ENCODE data around the gene SUSD1. TPM values are rescaled to one million over a fixed set of nuclear protein-coding genes. Genes with fewer than 3 reads are reported as not detected.

SUSD1 gene
- total RNA-seq, 2 experiments from 2014 or later, result 3.8 to 5.2 TPM

DNA sequence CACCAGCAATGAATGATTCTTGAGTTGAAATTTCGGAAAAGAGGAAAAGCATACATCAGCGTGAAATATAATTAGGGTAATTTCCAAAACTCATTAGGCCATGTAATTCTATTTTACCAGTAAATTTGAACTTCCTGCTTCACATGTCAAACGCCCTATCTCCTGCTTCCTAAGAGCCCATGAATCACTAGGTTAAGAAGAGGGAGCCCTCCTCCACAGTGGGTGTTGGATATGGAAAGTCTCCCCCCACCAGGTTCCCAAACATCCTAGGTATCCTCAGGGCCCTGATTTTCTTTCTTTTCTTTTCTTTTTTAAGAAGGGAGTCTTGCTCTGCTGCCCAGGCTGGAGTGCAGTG, 115.2 kb downstream of the SUSD1 start:
- Mint-ChIP-seq H3K27ac (no peak overlapping the region), H3K9me3 (no peaks in the 10 kb centered on the region), H3K36me3 (peaks cover 15% of the 10 kb centered on the region), H3K4me1 (peaks cover 20% of the 10 kb centered on the region), H3K4me3 (no peak overlapping the region), H3K27me3 (no peaks in the 10 kb centered on the region)
- no peak for DNase-seq

DNA sequence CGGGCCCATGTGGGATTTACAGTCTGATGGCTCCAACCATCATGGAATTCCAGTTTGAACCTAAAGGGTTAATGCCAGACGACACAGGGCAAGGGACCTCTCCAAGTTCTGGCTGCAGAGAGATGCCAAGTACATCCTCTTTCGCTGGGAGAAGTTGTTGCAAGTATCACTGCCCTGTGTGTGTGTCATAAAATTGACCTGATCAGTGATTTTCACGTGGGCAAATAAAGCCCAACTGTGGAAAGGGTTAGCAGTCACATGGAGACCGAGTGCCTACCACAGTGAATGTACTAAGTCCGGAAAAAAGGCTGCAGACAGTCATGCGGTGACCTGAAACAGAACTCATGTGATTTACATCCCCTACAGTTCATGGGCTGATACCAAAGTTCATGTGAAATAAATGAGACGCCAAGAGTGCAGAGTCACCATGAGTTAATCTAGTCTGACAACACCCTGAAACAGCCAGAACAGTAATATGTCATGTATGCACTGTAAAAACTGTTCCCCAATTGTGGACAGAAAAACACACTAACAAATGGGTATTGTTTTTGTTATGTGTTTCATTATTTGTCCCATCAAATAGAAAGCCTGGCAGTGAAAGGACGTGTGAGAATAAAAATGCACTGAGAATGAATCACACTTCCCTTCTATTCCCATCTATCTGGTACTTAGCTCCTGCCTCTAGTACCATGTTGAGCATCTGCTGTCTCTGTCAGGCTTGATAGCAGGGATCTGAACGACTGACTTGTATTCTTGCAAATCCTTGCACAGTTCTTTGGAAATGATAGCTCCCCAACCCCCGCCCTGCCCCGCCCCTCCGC, 115.7 kb downstream of the SUSD1 start:
- no peak overlapping the region for H3K4me3 Mint-ChIP-seq
- H3K9me3 Mint-ChIP-seq, result no peaks in the 10 kb centered on the region
- no peak for DNase-seq
- H3K4me1 Mint-ChIP-seq, result peaks cover 20% of the 10 kb centered on the region
- no peaks in the 10 kb centered on the region for H3K27me3 Mint-ChIP-seq
- no peak overlapping the region for H3K27ac Mint-ChIP-seq
- H3K36me3 Mint-ChIP-seq, result peaks cover 15% of the 10 kb centered on the region

DNA sequence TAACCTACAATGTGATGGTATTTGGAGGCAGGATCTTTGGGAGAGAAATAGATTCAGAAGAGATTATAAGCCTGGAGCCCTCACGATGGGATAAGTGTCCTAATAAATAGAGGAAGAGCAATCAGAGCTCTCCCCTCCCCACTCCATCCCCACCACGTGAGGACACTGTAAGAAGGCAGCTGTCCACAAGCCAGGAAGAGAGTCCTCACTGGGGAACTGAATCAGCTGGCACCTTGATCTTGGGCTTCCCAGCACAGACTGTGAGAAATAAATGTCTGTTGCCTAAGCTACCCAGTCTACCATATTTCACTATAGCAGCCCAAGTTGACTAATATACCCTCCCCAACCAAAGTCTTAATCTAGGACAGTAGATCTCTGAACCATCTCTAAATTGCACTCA, 118.1 kb downstream of the SUSD1 start:
- no peaks in the 10 kb centered on the region for H3K27me3 Mint-ChIP-seq
- no peak overlapping the region for H3K4me3 Mint-ChIP-seq
- no peak for DNase-seq
- H3K4me1 Mint-ChIP-seq, result peaks cover 19% of the 10 kb centered on the region
- no peaks in the 10 kb centered on the region for H3K9me3 Mint-ChIP-seq
- H3K36me3 Mint-ChIP-seq, result peaks cover 13% of the 10 kb centered on the region
- H3K27ac Mint-ChIP-seq, result no peak overlapping the region

DNA sequence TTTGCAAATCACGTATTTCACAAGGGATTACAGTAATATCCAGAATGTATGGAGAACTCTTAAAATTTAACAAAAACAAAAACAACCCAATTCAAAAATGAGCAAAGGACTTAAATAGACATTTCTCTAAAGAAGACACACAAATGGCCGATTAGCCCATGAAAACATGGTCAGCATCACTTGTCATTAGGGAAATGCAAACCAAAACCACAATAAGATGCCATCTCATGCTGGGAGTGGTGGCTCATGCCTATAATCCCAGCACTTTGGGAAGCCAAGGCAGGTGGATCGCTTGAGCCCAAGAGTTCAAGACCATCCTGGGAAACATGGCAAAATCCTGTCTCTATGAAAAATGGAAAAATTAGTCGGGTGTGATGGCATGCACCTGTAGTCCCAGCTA, 120.2 kb downstream of the SUSD1 start:
- H3K27ac Mint-ChIP-seq, result no peak overlapping the region
- no peaks in the 10 kb centered on the region for H3K9me3 Mint-ChIP-seq
- H3K36me3 Mint-ChIP-seq, result peaks cover 9% of the 10 kb centered on the region
- H3K4me3 Mint-ChIP-seq, result no peak overlapping the region
- H3K4me1 Mint-ChIP-seq, result peaks cover 4% of the 10 kb centered on the region
- no peaks in the 10 kb centered on the region for H3K27me3 Mint-ChIP-seq
- DNase-seq, result no peak

DNA sequence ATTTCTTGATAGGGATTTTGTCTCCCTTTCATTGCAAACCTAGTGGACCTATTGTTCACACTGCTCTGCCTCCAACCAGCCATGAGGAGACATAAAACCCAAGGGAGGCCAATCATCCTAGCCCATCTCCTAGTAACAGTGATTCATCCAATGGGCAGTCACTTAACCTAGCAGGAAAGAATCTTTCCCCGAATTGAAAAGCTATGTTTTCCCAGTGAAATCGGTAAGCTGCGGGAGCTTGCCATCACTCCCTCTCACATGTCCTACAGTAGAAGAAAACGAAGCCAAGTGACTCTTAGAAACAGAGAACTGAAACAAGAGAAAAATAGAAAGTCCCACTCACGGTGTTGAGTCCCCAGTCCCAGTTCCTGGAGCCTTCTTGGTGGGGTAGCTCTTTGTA, 123.3 kb downstream of the SUSD1 start:
- no peak for DNase-seq
- Mint-ChIP-seq H3K4me1 (peaks cover 12% of the 10 kb centered on the region), H3K27me3 (no peaks in the 10 kb centered on the region), H3K4me3 (no peak overlapping the region), H3K36me3 (peaks cover 14% of the 10 kb centered on the region), H3K27ac (no peak overlapping the region), H3K9me3 (peaks cover 9% of the 10 kb centered on the region)

DNA sequence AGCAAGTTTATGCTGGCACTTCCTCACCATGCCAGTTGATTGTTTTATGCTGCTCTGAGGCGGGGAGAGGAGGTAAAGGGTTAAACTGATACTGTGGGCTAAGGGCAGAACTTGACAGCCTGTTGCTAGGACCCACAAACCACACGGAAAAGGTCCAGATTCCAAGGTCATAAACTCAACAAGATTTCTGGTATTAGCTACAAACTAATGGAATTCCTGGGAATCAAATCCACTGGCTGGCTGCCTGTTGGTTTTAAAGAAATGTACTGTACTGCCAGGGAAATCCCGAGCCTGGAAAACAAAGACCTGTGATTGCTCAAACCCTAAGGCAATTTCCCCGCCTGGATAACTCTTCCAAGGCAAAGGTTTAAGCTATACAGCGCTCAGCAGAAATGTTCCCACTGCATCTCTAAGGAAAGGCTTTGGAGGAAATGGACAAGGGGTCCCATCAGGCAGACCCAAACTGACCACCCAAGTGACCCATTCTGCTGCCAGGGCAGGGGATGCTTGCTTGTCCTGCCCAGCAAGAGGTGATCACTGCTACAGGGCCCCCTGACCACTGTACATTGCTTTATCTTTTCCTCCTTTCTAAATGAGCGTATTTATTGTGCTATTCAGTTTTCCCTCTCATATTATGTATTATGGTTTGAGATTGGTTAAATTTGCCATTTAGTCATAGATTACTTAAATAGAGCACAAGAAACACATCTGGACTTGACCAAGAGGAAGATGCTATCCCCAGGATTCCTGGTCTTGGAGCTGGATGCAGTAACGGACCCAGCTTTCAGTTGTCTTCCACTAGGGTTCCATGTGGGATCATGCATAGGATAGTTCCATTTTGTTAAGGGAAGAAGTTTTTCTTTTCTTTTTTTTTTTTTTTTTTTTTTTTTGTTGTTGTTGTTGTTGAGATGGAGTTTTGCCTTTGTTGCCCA, 124.3 kb downstream of the SUSD1 start:
- Mint-ChIP-seq H3K27me3 (no peaks in the 10 kb centered on the region), H3K4me1 (peaks cover 10% of the 10 kb centered on the region), H3K4me3 (no peak overlapping the region), H3K9me3 (peaks cover 9% of the 10 kb centered on the region), H3K36me3 (peaks cover 14% of the 10 kb centered on the region), H3K27ac (no peak overlapping the region)
- DNase-seq, result no peak

DNA sequence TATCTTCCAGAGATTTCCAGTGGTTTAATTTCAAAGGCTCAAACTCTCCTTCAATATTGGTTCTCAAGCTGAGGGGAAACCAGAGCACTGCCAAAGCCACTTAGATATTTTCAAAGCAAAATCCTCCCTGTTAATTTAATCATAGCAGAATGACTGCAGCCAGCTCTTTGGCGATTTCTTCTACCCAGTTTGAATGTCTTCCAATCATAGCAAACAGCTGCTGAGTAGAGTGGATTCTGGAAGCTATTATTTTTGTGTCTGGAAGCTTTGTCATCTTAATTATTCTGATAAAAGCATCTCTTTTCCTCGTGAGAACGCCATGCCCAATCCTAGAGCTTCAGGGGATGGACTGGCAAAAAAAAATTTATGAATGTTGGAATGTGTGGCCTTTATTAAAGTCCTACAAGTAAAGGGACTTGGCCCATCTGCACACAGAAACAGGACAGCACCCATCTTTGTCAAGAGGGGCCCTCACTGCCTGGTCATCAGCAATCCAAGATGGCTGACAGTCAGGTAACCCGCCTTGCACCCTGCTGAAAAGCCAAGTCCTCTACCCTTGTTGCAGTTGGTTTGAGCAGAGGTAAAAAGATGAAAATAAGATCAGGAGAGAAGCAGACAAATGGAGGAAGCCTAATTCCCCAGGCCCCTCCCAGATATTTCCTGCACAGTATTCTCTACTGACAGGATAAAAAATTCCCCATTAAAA, 125.1 kb downstream of the SUSD1 start:
- peaks cover 14% of the 10 kb centered on the region for H3K36me3 Mint-ChIP-seq
- H3K4me1 Mint-ChIP-seq, result peaks cover 8% of the 10 kb centered on the region
- H3K9me3 Mint-ChIP-seq, result peaks cover 9% of the 10 kb centered on the region
- no peak overlapping the region for H3K27ac Mint-ChIP-seq
- no peaks in the 10 kb centered on the region for H3K27me3 Mint-ChIP-seq
- DNase-seq, result no peak
- no peak overlapping the region for H3K4me3 Mint-ChIP-seq

DNA sequence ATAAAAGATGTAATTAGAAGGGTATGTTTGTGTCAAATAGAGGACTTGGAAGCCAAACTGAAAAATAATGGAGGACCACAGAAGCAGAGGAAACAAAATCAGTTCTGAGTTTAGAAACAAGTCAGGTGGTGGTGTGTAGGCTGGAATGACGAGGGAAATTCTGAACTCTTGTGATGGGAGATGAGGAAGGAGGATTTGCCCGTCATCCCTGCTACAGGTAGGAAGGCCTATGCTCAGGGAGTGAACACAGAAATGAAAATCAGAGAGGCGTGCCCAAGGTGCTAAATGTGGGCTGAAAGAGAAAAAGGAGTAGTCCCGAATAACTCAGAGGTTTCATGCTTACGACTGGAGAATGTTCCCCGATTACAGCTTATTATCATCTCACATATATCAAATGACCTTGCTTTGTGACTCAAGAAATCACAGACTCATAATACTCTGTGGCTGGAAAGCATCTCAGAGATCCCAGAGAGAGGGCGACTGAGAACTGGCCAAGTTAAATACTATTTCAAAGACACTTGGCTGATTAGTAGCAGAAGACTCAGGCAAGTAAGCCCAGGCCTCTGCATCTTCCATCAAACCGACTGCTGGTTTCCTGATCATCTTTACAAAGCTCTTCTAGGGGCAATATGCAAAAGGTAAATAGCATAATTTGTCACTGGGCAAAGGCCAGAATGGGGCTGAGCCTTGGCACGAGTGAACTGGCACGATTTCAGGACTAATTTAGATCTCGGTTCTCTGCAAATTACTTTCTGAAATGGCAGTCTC, 126.0 kb downstream of the SUSD1 start:
- H3K4me3 Mint-ChIP-seq, result no peak overlapping the region
- no peak for DNase-seq
- no peak overlapping the region for H3K27ac Mint-ChIP-seq
- H3K4me1 Mint-ChIP-seq, result peaks cover 8% of the 10 kb centered on the region
- no peaks in the 10 kb centered on the region for H3K27me3 Mint-ChIP-seq
- H3K9me3 Mint-ChIP-seq, result peaks cover 9% of the 10 kb centered on the region
- H3K36me3 Mint-ChIP-seq, result peaks cover 14% of the 10 kb centered on the region

DNA sequence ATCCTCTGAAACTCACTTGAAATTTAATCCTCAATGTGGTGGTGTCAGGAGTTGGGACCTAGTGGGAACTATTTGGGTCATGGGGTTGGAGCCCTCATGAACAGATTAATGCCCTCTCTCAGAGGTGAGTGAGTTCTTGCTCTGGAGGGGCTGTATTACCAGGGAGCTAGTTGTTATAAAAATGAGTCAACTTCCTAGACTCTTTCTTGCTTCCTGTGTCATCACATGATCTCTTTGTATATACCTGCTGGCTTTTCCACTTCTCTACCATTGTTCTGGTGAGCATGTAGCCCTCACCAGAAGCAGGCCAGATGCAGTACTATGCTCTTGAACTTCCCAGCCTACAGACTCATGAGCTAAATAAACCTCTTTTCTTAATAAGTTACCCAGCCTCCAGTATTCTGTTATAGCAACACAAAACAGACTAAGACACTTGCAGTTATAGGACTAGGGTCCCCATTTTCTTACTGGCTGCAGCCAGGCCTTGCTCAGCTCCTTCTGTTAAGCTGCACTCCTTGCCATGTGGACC, 127.5 kb downstream of the SUSD1 start:
- peaks cover 9% of the 10 kb centered on the region for H3K9me3 Mint-ChIP-seq
- H3K27ac Mint-ChIP-seq, result no peak overlapping the region
- H3K27me3 Mint-ChIP-seq, result no peaks in the 10 kb centered on the region
- H3K4me3 Mint-ChIP-seq, result no peak overlapping the region
- H3K36me3 Mint-ChIP-seq, result peaks cover 9% of the 10 kb centered on the region
- no peak for DNase-seq
- H3K4me1 Mint-ChIP-seq, result peaks cover 8% of the 10 kb centered on the region

DNA sequence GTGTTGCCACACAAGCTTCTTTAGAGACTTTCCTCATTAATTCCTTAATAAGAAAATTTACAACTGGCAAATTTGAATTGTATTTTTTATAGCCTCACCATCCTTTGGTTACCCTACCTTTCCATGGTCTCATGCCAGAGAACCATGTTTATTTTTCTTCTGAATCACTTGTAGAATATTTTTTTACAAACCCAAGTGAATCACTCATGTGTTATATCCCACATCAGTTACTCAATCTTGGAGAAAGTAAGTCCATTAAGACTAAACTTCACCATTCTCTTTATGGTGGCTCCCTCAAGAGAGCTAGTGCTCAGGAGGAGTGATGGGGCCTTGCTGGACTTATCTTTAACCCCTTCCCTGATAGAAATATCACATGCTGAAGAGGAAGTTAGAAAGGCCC, 128.9 kb downstream of the SUSD1 start:
- DNase-seq, result no peak
- Mint-ChIP-seq H3K4me3 (no peak overlapping the region), H3K9me3 (peaks cover 9% of the 10 kb centered on the region), H3K4me1 (peaks cover 15% of the 10 kb centered on the region), H3K27ac (no peak overlapping the region), H3K27me3 (peaks cover 6% of the 10 kb centered on the region), H3K36me3 (peaks cover 9% of the 10 kb centered on the region)

DNA sequence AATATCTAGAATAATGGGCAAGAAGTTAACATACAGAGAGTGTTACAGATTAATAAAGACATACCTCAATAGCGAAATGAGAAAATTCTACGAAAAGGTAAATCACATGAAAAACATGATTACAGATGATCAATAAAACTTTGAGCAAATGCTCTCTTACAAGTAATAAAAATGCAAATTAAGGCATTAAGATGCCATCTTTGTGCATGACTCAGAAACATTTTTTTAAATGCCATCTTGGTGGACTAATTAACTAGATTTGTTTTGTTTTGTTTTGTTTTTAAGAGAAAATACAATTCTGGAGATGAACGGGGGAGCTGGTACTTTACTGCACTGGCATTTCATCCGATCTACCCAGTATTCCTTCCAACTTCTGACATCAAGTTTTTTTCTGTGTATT, 130.2 kb downstream of the SUSD1 start:
- H3K4me1 Mint-ChIP-seq, result peaks cover 16% of the 10 kb centered on the region
- H3K27me3 Mint-ChIP-seq, result peaks cover 9% of the 10 kb centered on the region
- H3K36me3 Mint-ChIP-seq, result peaks cover 17% of the 10 kb centered on the region
- H3K27ac Mint-ChIP-seq, result no peak overlapping the region
- H3K4me3 Mint-ChIP-seq, result no peak overlapping the region
- no peak for DNase-seq
- peaks cover 9% of the 10 kb centered on the region for H3K9me3 Mint-ChIP-seq

DNA sequence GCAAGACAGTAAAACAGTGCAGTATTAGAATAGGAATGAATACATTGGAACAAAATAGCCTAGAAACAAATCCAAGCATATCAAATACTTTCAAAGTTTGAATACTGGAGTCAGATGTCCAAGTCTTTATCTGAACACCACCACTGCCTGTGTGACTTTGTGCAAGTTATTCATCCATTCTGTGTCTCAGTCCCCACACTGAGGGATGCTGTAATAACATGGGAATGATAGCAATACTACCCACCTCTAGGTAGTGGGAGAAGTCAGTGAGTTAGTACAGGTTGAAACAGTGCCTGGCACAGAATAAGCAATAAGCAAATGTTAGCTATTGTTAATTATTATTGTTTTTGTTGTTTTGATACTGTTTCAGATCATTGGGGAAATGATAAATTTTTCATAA, 130.9 kb downstream of the SUSD1 start:
- Mint-ChIP-seq H3K4me1 (peaks cover 19% of the 10 kb centered on the region), H3K27ac (no peak overlapping the region), H3K27me3 (peaks cover 10% of the 10 kb centered on the region), H3K9me3 (peaks cover 9% of the 10 kb centered on the region), H3K36me3 (peaks cover 19% of the 10 kb centered on the region), H3K4me3 (no peak overlapping the region)
- DNase-seq, result no peak

DNA sequence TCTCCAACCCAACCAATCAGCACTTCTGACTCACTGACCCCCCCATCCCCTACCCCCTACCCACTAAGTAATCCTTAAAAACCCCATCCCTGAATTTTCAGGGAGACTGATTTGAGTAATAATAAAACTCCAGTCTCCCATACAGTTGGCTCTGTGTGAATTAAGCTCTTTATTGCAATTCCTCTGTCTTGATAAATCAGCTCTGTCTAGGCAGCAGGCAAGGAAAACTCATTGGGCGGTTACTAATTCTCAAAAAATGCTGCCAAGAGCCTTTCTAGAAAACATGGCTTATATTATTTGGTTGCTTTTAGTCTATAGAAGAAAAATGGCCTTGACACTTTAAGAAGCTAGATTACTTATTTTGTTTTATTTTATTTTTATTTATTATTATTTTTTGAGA, 131.7 kb downstream of the SUSD1 start:
- H3K27me3 Mint-ChIP-seq, result peaks cover 17% of the 10 kb centered on the region
- no peak overlapping the region for H3K4me3 Mint-ChIP-seq
- peaks cover 7% of the 10 kb centered on the region for H3K9me3 Mint-ChIP-seq
- H3K36me3 Mint-ChIP-seq, result peaks cover 22% of the 10 kb centered on the region
- no peak overlapping the region for H3K27ac Mint-ChIP-seq
- DNase-seq, result no peak
- H3K4me1 Mint-ChIP-seq, result peaks cover 24% of the 10 kb centered on the region

DNA sequence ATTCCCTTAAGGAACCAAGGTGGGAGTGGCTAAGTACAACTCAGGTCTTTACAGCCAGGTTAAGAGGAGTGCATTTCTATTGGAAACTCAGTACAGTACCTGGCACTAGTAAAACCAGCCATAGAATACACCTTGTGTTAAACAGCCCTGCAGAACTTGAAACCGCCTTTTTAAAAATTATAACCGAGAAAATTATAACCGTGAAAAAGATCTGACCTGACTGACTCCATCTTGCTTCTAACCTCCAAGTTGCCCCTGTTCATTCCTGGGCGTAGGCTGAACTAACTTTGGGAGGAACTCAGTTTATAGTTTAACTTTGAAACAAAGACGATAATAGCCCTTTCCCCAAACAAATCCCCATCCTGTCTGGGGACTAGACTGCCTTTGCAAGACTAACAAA, 132.3 kb downstream of the SUSD1 start:
- Mint-ChIP-seq H3K4me3 (no peak overlapping the region), H3K4me1 (peaks cover 27% of the 10 kb centered on the region), H3K27ac (no peak overlapping the region), H3K27me3 (peaks cover 17% of the 10 kb centered on the region), H3K36me3 (peaks cover 21% of the 10 kb centered on the region), H3K9me3 (peaks cover 4% of the 10 kb centered on the region)
- DNase-seq, result no peak
